SK-N-SH (cell line): ENCODE data around the gene ZRANB3. TPM values are rescaled to one million over a fixed set of nuclear protein-coding genes. Genes with fewer than 3 reads are reported as not detected.
A peak's percentile ranks its signal among the peaks of the same experiment; 100 is the strongest.
"Not testable (repeated sequence)": the region's sequence is repeated elsewhere in the genome, so short reads cannot be mapped to it uniquely, and the experiment has no call there.

Experiments
- CTCF ChIA-PET: fragments of 300-600, 350-600 bp; formaldehyde crosslinking; extraction: SDS; loops from one replicate; lab custom pipeline; 2021; lab: Yijun Ruan, JAX
- POLR2A ChIA-PET: fragments of 350-600 bp; sonication (Branson Sonifier 250); formaldehyde crosslinking; extraction: SDS; loops from one replicate; lab custom pipeline; 2020; ENCODE audit warnings: antibody characterized with exemption, inconsistent platforms; lab: Yijun Ruan, JAX
- DNase-seq: peaks from one replicate; pipeline ENCODE4 v3.0.0; 2012
- H2AFZ ChIP-seq: fragments of 200-600 bp; sonication (generic); 2 replicates; pipeline ENCODE4 v1.8.1; 2016; ENCODE audit warnings: antibody characterized with exemption, mild to moderate bottlenecking, low read depth
- H3F3A ChIP-seq: fragments of 200-600 bp; sonication (generic); replicated peaks from 2 replicates; pipeline ENCODE3; 2016; ENCODE audit warnings: antibody characterized with exemption, mild to moderate bottlenecking; ENCODE audit not compliant: insufficient read depth
- H3K27ac ChIP-seq, 2 experiments: fragments of 200-500 bp in 1 of 2; fragments of 200-600 bp in 1 of 2; sonication (Bioruptor generic) in 1 of 2; sonication (generic), shearing (Covaris generic) in 1 of 2; 2 replicates each; pipeline versions ENCODE4 v1.5.1 to v1.6.1; 2014 to 2016; ENCODE audit warnings: low read depth in 2 of 2, inconsistent platforms in 1 of 2, low read length in 1 of 2, mild to moderate bottlenecking in 1 of 2, mixed read lengths in 1 of 2
- H3K27me3 ChIP-seq: fragments of 200-600 bp; sonication (generic), shearing (Covaris generic); 2 replicates; pipeline ENCODE4 v1.6.1; 2016; ENCODE audit warnings: mixed run types; ENCODE audit not compliant: insufficient read depth
- H3K36me3 ChIP-seq, 2 experiments: fragments of 200-500 bp in 1 of 2; fragments of 200-600 bp in 1 of 2; sonication (Bioruptor generic) in 1 of 2; sonication (generic) in 1 of 2; replicated peaks in 1 of 2; 2 replicates each; pipeline versions ENCODE3 to v1.5.1; 2014 to 2016; ENCODE audit warnings: low read length in 1 of 2, mild to moderate bottlenecking in 1 of 2; ENCODE audit not compliant: insufficient read depth in 2 of 2, control insufficient read depth in 1 of 2
- H3K4me1 ChIP-seq, 2 experiments: fragments of 200-500 bp in 1 of 2; fragments of 200-600 bp in 1 of 2; sonication (Bioruptor generic) in 1 of 2; sonication (generic), shearing (Covaris generic) in 1 of 2; 2 replicates each; pipeline versions ENCODE4 v1.5.1 to v1.6.1; 2014 to 2016; ENCODE audit warnings: low read depth in 1 of 2, low read length in 1 of 2, mixed run types in 1 of 2; ENCODE audit not compliant: insufficient read depth in 2 of 2, control insufficient read depth in 1 of 2
- H3K4me2 ChIP-seq: fragments of 200-600 bp; sonication (generic), shearing (Covaris generic); 2 replicates; pipeline ENCODE4 v1.6.1; 2017; ENCODE audit warnings: mixed run types
- H3K4me3 ChIP-seq, 2 experiments: fragments of 200-500 bp in 1 of 2; fragments of 200-600 bp in 1 of 2; sonication (Bioruptor generic) in 1 of 2; sonication (generic), shearing (Covaris generic) in 1 of 2; 2 replicates each; pipeline versions ENCODE4 v1.5.1 to v1.8.1; 2014 to 2016; ENCODE audit warnings: low read depth in 2 of 2, inconsistent platforms in 1 of 2, low read length in 1 of 2, mild to moderate bottlenecking in 1 of 2, mixed read lengths in 1 of 2, moderate library complexity in 1 of 2
- H3K79me2 ChIP-seq: fragments of 200-600 bp; sonication (generic); 2 replicates; pipeline ENCODE4 v1.8.1; 2017; ENCODE audit warnings: mild to moderate bottlenecking; ENCODE audit not compliant: insufficient read depth
- H3K9ac ChIP-seq: fragments of 200-600 bp; sonication (generic); 2 replicates; pipeline ENCODE4 v1.6.1; 2017; ENCODE audit warnings: mixed run types
- H3K9me2 ChIP-seq: fragments of 200-600 bp; sonication (generic); 2 replicates; pipeline ENCODE4 v1.6.1; 2017; ENCODE audit warnings: mixed run types
- H3K9me3 ChIP-seq: fragments of 200-600 bp; sonication (generic); 2 replicates; pipeline ENCODE4 v1.6.1; 2017; ENCODE audit warnings: mixed run types, mild to moderate bottlenecking, moderate library complexity
- H4K20me1 ChIP-seq: fragments of 200-600 bp; sonication (generic); 2 replicates; pipeline ENCODE4 v1.6.1; 2017; ENCODE audit warnings: mild to moderate bottlenecking, mixed run types; ENCODE audit not compliant: insufficient read depth
- ELF1 ChIP-seq: IDR thresholded peaks from 2 replicates; pipeline ENCODE4 v1.4.0; 2012
- EP300 ChIP-seq, 2 experiments: IDR thresholded peaks; 2 replicates each; pipeline versions ENCODE4 v1.4.0 to v1.6.1; 2012; ENCODE audit warnings: borderline replicate concordance in 1 of 2, low read depth in 1 of 2, low read length in 1 of 2
- EZH2phosphoT487 ChIP-seq: fragments of 200-600 bp; sonication (generic); IDR thresholded peaks from 2 replicates; pipeline ENCODE4 v1.6.1; 2017; ENCODE audit warnings: low read depth, mixed run types, mild to moderate bottlenecking, antibody characterized with exemption, moderate library complexity, borderline replicate concordance
- FOXM1 ChIP-seq: IDR thresholded peaks from 2 replicates; pipeline ENCODE4 v1.4.0; 2012; ENCODE audit warnings: low read depth, mild to moderate bottlenecking
- GABPA ChIP-seq: IDR thresholded peaks from 2 replicates; pipeline ENCODE4 v1.4.0; 2012; ENCODE audit warnings: low read depth, mild to moderate bottlenecking
- GATA2 ChIP-seq: sonication (generic); formaldehyde crosslinking; IDR thresholded peaks from 2 replicates; pipeline ENCODE4 v1.5.0; 2020; ENCODE audit warnings: mild to moderate bottlenecking, missing genetic modification reagents
- MXI1 ChIP-seq: IDR thresholded peaks from 2 replicates; pipeline ENCODE4 v1.6.1; 2012; ENCODE audit warnings: mild to moderate bottlenecking, low read depth, low read length, improper control_type of control experiment
- NFIC ChIP-seq: IDR thresholded peaks from 2 replicates; pipeline ENCODE4 v1.4.0; 2012; ENCODE audit warnings: borderline replicate concordance
- POLR2AphosphoS5 ChIP-seq: IDR thresholded peaks from 2 replicates; pipeline ENCODE4 v1.6.1; 2012; ENCODE audit warnings: low read depth, low read length
- RFX5 ChIP-seq: IDR thresholded peaks from 2 replicates; pipeline ENCODE4 v1.6.1; 2012; ENCODE audit warnings: mild to moderate bottlenecking, improper control_type of control experiment, low read length
- SIN3A ChIP-seq: IDR thresholded peaks from 2 replicates; pipeline ENCODE4 v1.6.1; 2012; ENCODE audit warnings: low read depth, mild to moderate bottlenecking, low read length, moderate library complexity, borderline replicate concordance
- TAF1 ChIP-seq: IDR thresholded peaks from 2 replicates; pipeline ENCODE4 v1.6.1; 2012; ENCODE audit warnings: low read depth, mild to moderate bottlenecking, low read length, moderate library complexity, borderline replicate concordance
- TCF12 ChIP-seq: IDR thresholded peaks from 2 replicates; pipeline ENCODE4 v1.4.0; 2012
- YY1 ChIP-seq: IDR thresholded peaks from 2 replicates; pipeline ENCODE4 v1.4.0; 2012; ENCODE audit warnings: low read depth, mild to moderate bottlenecking
- WGBS: methylation state at CpG from one replicate; pipeline ENCODE4 v1.1.6; 2017; ENCODE audit warnings: low lambda C conversion rate; 5-methylcytosine and 5-hydroxymethylcytosine counted together
- polyA plus RNA-seq, 3 experiments: library from polyadenylated mRNA; depleted of rRNA; stranded (reverse); fragments of >200 nt; gene quantifications; 2 replicates each; pipeline ENCODE4 v1.2.3, GENCODE V29; 2012
- TF ChIP-seq, protein P1 (sequence below): IDR thresholded peaks from 2 replicates; pipeline ENCODE4 v1.4.0; 2012; ENCODE audit warnings: low read depth

Gene ZRANB3
- polyA plus RNA-seq, 1 of the 3 experiments (the other 2 are of a cell fraction): 4.1 TPM

DNA sequence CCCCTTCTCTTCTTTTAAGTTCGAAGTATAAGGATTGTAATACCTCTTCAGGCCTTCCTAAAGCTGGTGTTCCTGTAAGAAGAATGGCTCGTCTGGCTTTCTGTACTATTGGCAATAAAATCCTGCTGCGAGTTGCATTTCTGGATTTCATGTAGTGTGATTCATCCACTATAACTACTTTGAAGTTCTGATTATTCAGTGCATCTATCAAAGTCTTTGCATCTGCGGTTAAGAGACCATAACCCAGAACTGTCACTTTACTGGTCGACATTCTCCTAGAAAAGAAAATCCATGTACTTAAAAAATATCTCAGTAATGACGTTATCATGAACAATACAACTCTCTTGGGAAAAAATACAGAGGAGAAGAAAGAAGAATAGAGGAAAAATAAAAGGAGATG is 181.1 kb downstream of the ZRANB3 start (continued):
- TF ChIP-seq YY1 (no peak), FOXM1 (no peak), MXI1 (no peak)

DNA sequence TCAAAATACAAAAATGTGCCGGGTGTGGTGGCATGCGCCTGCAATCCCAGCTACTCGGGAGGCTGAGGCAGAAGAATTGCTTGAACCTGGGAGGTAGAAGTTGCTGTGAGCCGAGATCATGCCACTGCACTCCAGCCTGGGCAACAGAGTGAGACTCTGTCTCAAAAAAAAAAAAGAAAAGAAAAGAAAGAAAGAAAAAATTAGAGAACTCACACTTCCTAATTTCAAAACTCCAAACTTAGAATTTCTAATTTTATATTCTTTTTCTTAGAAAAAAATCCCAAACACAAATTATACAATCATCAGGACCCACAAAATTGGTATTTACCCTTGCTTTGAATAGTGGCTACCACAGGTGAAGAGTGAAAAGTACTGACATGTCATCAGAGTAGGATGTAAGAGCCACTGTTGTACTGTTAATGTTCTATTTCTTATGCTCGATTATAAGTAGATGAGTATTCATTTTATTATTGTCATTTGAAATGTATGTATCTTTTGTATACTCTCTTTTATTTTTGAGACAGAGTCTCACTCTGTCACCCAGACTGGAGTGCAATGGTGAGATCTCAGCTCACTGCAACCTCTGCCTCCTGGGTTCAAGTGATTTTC is 182.8 kb downstream of the ZRANB3 start:
- DNase-seq, H3K27me3 ChIP-seq, H3K36me3 ChIP-seq, H4K20me1 ChIP-seq, H3K4me2 ChIP-seq, POLR2A ChIA-PET, H3K27ac ChIP-seq, H3K9me3 ChIP-seq, CTCF ChIA-PET, H3K4me3 ChIP-seq, H3K79me2 ChIP-seq, H3K9me2 ChIP-seq, H3F3A ChIP-seq, H2AFZ ChIP-seq, H3K9ac ChIP-seq, H3K4me1 ChIP-seq: not testable (repeated sequence)
- WGBS: 86% methylated on average over 5 of the region's 5 CpGs

DNA sequence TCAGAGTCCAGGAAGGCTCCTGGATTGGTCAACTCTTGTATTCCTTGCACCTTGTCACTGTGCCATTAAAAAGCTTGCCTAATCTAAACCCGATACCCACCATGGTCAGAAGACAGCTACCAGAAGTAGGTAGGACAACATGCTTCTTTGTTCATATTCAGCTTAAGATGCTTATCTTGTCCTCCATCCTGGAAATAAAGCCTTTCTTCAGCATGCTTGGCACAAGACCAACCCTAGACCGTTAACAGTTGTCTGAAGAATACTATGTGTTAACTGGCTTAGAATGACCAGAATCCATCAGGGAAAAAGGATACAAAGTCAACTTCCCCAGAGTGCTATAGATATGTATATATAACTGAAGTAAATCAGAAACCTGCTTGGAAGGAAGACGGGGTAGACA is 193.9 kb downstream of the ZRANB3 start:
- H3F3A ChIP-seq: no peaks in the 10 kb centered on the region
- 82% methylated on average over 3 of the region's 3 CpGs for WGBS
- H3K4me2 ChIP-seq: no peak overlapping the region
- TF ChIP-seq TCF12 (peak; percentile 35; the same call in 1 of the 2 replicates), EP300 (IDR thresholded peaks at IDR 0.05; ENCODE audit: borderline replicate concordance in 1 of 2, low read depth in 1 of 2, low read length in 1 of 2) (no peak), NFIC (peak; percentile 36; the same call in 1 of the 2 replicates)
- TF ChIP-seq, all 33 proteins: peak for 2
- Histone ChIP-seq H3K9me2 (no peaks in the 10 kb centered on the region), H3K36me3 (peaks cover 0 to 6% of the 10 kb centered on the region in 2 experiments), H3K79me2 (no peaks in the 10 kb centered on the region), H3K9me3 (no peaks in the 10 kb centered on the region), H3K4me3 (no peak overlapping the region), H2AFZ (no peak overlapping the region), H3K4me1 (no peaks in the 10 kb centered on the region), H3K27me3 (no peaks in the 10 kb centered on the region), H4K20me1 (no peaks in the 10 kb centered on the region), H3K9ac (no peak overlapping the region), H3K27ac (no peak overlapping the region)
- CTCF ChIA-PET: interaction anchor here (1.5 kb wide), 1 partner anchor 333 kb away, joined by 4 read pairs; no protein-coding TSS in a partner anchor
- no peak for DNase-seq
- POLR2A ChIA-PET: no interaction called here

GRCh38 chr2:135335256-135335655 is 195.8 kb downstream of the ZRANB3 start:
- no peak for DNase-seq
- WGBS: 91% methylated on average over 4 of the region's 4 CpGs
- H3K4me3 ChIP-seq: no peak overlapping the region
- no peak overlapping the region for H3K9ac ChIP-seq
- no peak overlapping the region for H3K4me2 ChIP-seq
- no peaks in the 10 kb centered on the region for H3K4me1 ChIP-seq
- TF ChIP-seq POLR2AphosphoS5 (no peak), ELF1 (no peak), EP300 (IDR thresholded peaks at IDR 0.05; ENCODE audit: borderline replicate concordance in 1 of 2, low read depth in 1 of 2, low read length in 1 of 2) (no peak), MXI1 (no peak), SIN3A (no peak), GABPA (no peak), EZH2phosphoT487 (no peak), RFX5 (no peak), TAF1 (no peak), GATA2 (CRISPR knock-in tag) (no peak)
- TF ChIP-seq, protein P1, sequence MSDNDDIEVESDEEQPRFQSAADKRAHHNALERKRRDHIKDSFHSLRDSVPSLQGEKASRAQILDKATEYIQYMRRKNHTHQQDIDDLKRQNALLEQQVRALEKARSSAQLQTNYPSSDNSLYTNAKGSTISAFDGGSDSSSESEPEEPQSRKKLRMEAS: no peak
- CTCF ChIA-PET: interaction anchor here (1.0 kb wide), 1 partner anchor 10 kb away, joined by 3 read pairs; no protein-coding TSS in a partner anchor
- H2AFZ ChIP-seq: no peak overlapping the region
- no peaks in the 10 kb centered on the region for H3F3A ChIP-seq
- no peaks in the 10 kb centered on the region for H3K9me3 ChIP-seq
- no peaks in the 10 kb centered on the region for H3K27me3 ChIP-seq
- POLR2A ChIA-PET: no interaction called here
- H3K36me3 ChIP-seq: peaks cover 0 to 6% of the 10 kb centered on the region in 2 experiments
- no peaks in the 10 kb centered on the region for H4K20me1 ChIP-seq
- H3K27ac ChIP-seq: no peak overlapping the region
- H3K9me2 ChIP-seq: no peaks in the 10 kb centered on the region
- no peaks in the 10 kb centered on the region for H3K79me2 ChIP-seq
